HG03139 (cell line): ENCODE measurements around the gene PDHB.
"Not testable (repeated sequence)": the region's sequence is repeated elsewhere in the genome, so short reads cannot be mapped to it uniquely, and the experiment has no call there.

ENCODE experiments used
- ATAC-seq: cut with Tn5 transposase; IDR thresholded peaks from one replicate; pipeline ENCODE4 v1.9.1; 2021; ENCODE audit not compliant: unreplicated experiment

PDHB gene

DNA sequence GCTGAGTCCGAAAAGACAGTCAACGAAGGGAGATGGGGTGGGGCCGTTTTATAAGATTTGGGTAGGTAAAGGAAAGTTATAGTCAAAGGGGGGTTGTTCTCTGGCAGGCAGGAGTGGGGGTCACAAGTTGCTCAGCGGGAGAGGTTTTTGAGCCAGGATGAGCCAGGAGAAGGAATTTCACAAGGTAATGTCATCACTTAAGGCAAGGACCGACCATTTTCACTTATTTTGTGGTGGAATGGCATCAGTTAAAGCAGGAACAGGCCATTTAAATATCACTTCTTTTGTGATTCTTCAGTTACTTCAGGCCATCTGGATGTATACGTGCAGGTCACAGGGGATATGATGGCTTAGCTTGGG is 7.3 kb upstream of the PDHB start:
- ATAC-seq = not testable (repeated sequence)

- ATAC-seq = not testable (repeated sequence)
Observed at GRCh38 chr3:58437276-58437675, 3.6 kb upstream of the PDHB start.

GRCh38 chr3:58434990-58435389 is 1.4 kb upstream of the PDHB start:
- no peak for ATAC-seq

GRCh38 chr3:58434511-58434910 is 879 bp upstream of the PDHB start:
- no peak for ATAC-seq

GRCh38 chr3:58434168-58434504 is 504 bp upstream of the PDHB start:
- no peak for ATAC-seq

DNA sequence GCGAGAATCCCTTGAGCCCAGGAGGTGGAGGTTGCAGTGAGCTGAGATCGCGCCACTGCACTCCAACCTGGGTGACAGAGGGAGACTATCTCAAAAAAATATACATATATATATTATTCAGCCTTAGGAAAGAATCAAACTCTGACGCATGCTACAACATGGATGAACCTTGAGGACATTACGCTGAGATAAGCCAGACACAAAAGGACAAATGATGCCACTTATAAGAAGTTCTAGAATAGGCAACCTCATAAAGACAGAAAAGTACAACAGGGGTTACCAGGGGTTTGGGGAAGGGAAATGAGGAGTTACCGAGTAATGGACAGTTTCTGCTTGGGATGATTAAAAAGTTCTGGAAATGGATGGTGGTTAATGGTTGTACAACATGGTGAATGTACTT is 727 bp downstream of the PDHB start:
- ATAC-seq = no peak

GRCh38 chr3:58429657-58430056 is 4.0 kb downstream of the PDHB start:
- no peak for ATAC-seq

DNA sequence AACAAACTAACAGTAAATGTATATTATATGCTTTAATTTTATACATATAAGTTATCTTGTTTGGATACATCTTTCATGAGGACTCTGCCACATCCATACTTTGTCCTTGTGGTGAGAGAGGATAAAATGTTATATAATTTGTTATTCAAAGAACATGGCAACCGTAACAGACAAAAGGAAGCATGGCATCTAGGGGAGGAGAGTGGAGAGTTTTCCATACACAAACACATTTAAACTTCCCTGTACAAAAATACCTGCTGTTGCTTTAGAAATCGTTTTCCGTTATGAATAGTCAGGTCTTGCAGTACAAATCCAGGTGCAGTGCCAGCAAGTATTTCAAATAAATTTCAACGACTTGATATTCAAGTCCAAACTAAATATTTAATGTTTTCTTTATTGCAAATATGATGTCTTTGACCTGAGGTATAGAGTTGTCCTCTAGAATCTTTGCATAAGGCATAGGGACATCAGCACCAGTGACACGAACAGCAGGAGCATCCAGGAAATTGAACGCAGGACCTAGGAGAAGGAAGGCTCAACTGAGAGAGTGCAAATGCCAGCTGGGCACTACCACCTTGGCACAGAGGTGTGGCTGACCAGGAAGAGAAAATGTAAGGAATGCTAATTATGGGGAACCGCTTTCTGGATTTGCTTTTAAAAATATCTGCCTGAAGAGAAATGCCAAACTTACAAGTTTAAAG is 5.8 kb downstream of the PDHB start:
- no peak for ATAC-seq

- ATAC-seq = no peak
Observed at GRCh38 chr3:58425782-58426181, 7.8 kb downstream of the PDHB start.

- no peak for ATAC-seq
Observed at GRCh38 chr3:58424613-58425012, 9.0 kb downstream of the PDHB start.

- no peak for ATAC-seq
Observed at GRCh38 chr3:58422756-58423325, 10.8 kb downstream of the PDHB start.

DNA sequence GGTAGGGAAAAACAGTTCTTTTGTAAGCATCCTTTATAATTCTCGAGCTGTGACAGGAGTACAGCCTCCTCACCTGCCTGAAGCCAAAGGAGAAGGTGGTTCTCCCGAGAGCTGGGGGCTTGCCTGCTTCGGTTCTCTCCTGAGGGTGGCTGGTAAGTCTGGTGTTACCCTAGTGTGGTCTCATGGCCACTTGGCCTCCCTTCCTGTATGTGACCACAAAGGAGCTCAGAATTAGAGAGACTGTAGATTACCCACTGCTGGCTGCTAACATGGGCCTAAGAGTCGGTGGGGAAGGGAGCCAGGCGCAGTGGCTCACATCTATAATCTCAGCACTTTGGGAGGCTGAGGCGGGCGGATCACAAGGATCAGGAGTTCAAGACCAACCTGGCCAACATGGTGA is 12.6 kb downstream of the PDHB start:
- ATAC-seq = no peak

DNA sequence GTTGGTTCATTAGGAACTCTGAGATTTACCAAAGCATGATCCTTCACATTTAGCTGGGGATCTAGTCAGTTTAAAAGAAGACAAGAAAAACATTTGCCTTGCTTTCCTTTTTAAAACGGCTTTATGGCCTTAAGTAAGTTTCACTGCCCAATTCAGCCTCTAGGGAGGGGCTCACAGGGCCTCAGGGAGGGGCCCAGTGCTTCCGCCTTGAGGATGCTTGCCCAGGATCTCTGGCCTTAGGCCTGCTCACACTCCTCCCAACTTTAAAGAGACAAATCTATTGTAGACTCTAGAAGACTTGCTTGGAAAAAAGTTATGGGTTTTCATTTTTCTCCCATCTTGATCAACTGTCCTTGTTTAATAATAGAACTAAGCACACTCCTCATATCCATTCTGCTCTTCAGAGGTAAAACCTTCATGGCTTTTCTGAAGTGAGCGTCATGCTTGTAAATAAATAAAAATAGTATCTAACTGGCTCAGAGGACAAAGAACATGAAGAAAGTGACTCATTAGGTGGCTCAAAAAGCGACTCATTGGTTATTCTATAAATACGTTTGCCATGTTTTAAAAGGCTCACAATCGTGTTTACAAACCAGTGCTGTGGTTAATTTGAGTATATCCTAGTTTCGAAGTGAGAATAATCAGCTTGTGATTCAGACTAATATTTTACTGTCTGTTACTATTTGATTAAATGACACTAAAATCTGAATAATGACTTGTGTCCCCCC is 13.7 kb downstream of the PDHB start:
- peak; percentile 50 for ATAC-seq

DNA sequence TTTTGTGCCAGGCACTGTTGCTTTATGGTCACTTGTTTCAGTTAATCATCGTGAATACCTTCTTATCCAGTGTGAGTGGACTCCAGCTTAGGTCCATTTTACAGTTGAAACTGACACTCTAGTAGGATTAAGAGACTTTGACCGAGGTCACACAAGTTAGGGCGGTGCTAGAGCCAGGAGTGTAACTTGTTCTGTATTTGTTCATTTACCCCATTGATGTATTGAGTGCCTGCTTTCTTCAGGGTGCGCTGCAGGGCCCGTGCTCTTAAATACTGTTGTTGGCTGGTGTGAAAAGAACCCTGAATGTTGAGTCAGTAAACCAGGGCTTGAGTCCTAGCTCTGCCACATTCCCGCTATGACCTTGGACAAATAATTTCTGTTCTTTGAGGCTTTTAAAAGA is 15.4 kb downstream of the PDHB start:
- no peak for ATAC-seq

GRCh38 chr3:58417075-58417474 is 16.6 kb downstream of the PDHB start:
- no peak for ATAC-seq

DNA sequence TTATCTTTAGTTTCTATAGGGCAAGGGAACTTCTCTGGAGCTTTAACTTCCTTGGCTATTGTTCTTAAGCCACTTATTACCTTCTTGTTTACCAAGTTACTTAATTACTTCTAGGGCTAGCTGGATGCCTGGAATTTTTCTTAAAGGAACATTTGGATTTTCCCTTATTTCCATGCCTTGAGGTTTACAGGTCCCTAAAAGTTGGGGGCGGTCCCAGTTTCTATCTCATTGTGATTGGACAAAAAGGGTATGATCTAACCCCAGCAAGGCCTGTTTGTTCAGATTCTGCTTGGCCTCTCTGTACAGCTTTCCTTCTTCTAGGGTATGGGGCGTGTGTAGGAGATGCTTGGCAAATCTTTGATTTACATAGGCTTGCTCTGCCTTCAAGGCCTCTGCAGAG is 17.4 kb downstream of the PDHB start:
- ATAC-seq = no peak

- ATAC-seq = no peak
Observed at GRCh38 chr3:58414538-58415197, 19.0 kb downstream of the PDHB start.

DNA sequence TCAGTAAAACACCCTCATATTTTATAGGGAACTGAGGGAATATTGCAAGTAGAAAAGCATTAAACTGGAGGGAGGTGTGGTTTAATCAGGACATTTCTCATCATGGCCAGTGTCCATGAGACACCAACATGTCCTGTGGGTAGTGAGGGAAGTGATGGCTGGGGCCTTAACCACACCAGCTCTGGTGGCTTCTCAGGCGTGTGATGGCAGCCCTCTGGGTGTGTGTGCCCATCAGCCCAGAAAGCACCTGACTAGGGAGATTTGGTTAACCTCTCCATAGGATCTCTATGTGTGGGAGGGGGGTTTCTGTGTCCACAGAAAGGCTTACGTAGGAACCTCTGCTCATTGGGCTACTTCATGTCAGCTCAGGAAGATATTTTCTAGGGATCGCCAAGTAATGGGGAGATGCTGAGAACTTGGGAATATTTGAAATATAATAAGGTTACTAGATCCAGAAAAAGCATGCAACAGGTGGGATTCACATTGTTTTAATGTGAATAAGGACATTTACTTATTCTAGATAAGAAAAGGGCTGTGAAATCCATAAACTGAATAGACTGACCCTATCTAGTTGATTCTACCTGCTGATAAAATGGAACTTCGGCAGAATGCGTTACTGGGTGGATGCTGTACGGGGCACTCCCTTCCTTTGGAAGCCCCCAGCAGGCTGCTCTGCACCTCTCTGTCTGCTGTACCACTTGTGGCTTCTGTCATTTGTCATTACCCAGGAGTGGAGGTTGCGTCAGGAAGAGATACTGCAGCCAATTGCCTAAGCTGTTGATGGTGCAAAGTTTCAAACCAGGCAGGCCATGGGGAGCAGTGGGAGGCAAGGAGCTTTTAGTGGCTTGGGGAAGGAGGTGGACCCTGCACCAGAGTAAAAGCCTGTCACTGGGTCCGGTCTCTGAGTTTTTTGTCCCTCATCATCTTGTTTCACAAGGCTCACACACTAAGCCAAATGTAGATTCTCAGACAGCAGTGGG is 21.5 kb downstream of the PDHB start:
- ATAC-seq = no peak

DNA sequence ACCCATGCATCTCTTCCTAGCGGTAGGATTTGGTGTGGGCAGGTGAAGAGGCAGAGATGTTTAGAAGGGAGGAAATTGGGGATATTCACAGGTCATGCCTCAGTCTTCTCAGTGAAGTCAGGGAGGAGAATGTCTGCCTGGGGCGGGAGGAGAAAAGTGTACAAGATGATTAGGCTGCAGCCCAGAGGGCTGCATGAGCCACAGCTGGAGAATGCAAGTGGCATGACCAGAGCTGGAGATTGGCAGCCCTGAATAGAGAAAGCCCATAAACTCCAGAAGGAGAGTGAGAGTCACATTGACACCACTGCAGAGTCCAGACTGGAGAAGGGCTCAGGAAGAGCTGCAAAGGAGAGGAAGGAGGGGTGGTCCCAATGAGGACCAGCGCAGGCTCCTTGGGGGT is 22.6 kb downstream of the PDHB start:
- no peak for ATAC-seq

GRCh38 chr3:58409663-58410062 is 24.0 kb downstream of the PDHB start:
- no peak for ATAC-seq

- ATAC-seq = no peak
Observed at GRCh38 chr3:58408906-58409305, 24.7 kb downstream of the PDHB start.
